ENCODE data around the gene TENM3.

Gene TENM3

GRCh38 chr4:182532441-182532840 is 289.2 kb downstream of the TENM3 start:
- DNase-seq, result no peak

DNA sequence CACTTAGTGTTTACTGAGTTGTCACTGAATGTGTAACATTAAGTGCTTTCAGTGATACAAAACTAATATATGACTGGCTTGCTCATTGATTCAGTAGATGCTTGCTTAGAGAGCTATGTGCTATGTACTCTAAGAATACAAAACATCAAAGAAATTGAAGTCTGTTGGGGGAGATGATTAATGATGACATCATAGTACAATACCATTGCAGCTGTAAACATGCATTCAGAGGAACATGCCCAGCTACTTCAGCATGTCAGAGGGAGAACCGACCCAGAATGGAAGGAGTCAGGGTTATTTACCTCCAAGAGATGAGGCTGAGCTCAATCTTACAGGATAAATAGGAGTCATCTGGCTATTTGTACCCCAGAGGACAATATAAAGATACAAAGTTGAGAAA is 290.8 kb downstream of the TENM3 start:
- no peak for DNase-seq

GRCh38 chr4:182536221-182536811 is 293.1 kb downstream of the TENM3 start:
- no peak for DNase-seq

- no peak for DNase-seq
These were observed 294.0 kb downstream of the TENM3 start for GRCh38 chr4:182537031-182537795.

DNA sequence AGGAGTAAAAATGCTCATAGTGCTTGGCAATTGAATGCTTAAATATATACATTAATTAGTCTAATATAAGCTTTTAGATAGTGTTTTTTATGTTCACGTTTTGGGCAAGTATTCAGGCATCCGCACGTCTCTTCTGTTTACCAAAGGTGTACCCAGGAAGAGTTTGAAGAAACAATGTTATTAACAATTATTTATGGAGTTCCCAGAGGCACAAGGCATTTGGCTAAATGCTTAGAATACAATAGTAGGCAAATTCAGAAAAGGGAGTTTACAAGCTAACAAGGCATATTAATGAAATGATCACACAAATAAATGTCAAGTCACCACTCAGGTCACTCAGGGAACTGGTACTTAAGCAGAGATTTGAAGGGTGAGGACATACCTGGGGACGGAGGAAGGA is 294.8 kb downstream of the TENM3 start:
- DNase-seq, result peak in 1 of 2 experiments; percentile 7

- no peak for DNase-seq
These were observed 297.3 kb downstream of the TENM3 start for GRCh38 chr4:182540496-182540895.

- no peak for DNase-seq
These were observed 304.2 kb downstream of the TENM3 start for GRCh38 chr4:182547435-182547834.

DNA sequence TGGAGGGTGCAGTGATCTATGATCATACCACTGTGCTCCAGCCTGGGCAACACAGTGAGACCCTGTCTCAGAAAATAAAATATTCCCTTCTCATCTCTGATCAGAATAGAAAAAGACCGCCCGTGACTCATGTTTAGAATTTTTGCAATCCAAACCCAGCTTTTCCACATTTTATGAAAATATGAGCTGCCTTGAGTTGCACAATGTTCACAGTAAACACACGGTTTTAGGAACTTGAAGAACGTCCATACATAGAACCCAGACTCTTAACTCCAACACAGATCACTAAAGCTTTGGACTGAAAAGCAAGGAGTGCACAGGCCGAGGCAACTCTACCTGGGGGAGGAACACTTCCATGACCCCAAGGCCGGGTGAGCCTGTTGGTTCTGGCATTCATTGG is 305.0 kb downstream of the TENM3 start:
- no peak for DNase-seq

DNA sequence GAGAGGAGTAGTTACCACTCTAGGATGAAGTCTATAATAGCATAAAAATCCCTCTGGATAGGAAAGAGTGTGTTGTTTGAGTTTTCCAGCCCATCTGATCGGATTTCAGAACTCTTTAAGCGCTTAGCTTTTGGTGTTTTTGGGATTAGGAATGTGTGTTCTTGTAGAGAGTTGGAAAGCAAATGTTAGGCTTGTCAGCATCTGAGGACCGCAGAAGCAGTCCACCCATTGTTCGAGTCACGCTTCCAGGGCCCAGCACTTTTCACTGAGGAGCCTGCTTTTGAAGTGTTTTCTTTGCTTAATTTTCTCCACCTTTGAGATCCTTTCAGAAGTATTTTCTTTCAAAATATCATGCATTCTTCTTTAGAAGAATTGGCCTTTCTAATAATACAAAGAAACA is 306.2 kb downstream of the TENM3 start:
- no peak for DNase-seq

- no peak for DNase-seq
These were observed 309.7 kb downstream of the TENM3 start for GRCh38 chr4:182552948-182553347.

DNA sequence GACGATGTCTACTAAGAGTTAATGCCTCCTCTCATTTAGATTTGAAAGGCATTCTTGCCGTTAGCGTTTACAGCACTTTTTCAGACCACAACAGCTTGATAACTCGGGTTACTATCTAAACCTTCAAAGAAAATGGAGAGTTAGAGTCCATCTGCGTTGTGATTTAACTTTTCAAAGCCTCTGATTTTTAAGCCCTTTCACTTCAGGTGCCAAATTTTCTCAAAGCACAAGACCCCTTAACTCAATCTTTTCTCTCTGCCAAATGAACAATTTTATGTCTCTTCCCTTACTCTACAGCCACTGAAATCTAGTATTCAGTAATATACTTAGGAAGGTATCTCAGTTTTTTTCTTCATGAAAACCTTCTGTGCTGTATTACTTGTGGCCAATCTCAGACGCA is 310.5 kb downstream of the TENM3 start:
- no peak for DNase-seq

DNA sequence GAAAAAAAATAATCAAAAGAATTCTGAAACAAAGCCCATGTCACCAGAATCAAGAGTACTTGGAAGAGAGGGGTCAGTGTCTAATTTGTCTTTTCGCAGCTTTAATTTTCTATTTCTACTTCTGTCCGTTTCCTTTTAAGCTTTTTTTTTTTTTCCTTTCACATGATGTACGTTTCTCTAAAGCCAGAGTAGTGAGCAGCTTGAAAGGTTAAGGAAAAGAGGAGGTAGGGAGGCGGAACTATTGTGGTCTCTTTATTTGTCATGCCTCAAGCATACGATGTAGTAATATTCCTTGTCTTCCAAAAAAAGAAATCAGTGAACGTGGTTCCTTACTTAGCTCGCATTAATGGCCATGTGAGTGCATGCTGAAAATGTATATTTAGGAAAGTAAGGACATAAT is 311.5 kb downstream of the TENM3 start:
- no peak for DNase-seq

DNA sequence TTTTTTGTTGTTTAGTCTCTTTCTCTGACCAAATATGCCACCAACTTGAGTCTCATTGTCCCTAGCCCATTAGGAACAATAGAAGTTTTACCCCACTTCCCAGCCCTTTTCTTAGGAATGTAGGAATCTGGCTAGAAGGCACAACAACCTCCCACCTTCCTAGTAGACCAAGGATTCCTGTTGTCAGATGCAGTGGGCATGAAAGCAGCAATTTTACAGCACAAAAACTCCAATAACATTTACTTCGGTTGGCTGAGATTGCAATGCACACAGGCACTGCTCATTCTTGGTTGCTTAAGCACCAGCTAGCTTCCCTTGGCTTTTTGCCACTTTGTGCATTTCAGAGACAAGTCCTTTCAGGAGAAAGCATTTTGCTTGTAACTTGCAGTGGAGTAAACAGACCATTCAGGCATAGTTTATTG is 312.8 kb downstream of the TENM3 start:
- no peak for DNase-seq

DNA sequence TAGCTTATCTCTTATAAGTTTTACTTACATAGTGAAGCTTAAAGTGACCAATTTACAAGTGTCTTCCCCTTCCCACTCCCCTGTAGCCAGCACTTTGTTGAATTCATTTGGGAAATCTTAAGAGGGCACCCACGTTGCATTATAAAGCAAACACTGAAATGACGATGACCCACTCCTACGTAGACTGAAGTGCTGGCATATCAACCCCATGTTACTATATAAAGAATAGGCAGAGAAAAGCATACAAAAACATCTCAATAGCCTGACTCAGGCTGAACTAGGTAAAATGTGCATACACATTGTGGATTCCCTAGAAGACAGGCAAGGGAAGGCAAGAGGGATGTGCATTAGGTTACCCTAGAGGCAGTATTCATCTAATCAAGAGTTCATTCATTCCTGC is 313.4 kb downstream of the TENM3 start:
- no peak for DNase-seq

DNA sequence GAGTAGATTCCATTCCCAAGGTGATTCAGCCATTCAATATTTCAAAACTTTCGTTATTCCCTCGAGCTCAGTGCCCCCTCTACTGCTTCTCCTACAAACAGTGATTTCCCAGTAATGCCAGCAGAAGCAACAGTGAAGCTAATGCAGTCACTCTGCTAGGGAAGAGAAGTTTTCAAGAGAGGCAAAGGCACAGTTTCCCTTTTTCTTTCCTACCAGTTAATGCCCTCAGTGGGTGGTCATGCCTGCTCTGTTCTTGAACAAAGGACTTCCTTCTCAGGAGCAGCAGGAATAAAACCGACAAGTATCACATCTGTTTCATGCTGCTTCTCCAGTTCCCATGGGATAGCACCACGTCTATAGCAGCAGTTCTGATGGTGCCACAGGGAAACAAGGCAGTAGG is 317.2 kb downstream of the TENM3 start:
- DNase-seq, result no peak

DNA sequence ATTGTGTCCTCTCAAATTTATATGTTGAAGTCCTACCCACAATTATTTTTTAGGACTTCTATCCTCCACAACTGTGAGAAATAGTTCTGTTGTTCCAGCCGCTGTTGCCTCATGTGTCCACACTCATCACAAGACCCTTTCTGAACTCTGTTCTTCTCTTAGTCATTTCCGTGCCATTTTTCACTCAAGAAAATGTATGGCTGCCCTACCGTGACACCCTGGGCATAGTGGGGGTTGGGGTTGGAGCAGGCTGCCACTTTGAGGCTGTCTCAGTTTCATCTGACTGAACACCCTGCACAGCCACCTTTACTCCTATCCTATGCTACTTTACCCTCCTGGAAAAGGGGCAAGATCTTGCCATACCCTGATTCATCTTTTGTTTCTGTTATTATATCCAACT is 319.1 kb downstream of the TENM3 start:
- no peak for DNase-seq

DNA sequence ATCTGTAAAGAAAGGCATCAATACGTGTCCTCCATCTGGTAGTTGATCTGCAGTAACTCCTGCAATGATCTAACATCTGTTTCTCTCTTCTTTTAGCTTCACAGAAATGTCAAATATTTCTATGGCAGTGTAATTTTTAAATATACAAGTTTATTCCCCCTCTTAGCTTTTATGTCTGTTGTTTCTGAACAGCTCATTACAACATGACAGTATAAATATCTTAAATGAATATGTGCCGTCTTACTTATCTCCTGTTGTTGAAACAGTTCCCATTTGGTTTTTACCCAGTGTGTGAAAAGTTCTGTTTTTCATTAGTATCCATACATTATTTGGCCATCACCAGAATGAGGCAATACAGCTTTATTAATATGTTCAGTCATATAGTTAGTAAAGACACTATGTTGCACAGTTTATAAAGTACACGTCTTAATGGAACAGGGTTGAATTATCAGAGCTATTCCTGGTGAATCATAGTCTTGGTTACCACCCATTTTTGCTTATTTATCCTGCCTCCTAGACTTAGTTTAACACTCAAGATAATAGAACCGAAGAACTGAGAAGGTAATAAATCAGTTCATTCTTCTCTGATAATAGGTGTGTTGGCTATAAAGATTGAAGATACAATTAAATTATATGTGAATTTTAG is 321.6 kb downstream of the TENM3 start:
- DNase-seq, result no peak

DNA sequence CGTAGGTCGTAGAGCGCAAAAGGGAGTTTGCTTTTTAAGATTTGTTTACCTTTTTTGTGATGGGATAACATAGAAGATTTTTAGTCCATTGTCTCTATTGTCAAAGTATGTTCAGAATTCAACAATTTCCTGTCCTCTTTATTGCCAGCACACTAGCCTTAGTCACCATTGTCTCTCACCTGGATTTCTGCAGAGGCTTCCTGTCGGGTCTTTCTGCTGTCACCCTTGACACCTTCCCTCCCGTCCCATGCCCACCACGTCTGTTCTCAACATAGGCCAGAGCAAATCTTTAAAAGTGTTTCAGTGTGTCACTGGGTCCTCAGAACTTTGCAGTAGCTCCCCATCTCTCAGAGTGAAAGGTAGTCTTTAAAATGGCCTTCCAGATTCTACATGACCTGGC is 323.9 kb downstream of the TENM3 start:
- DNase-seq, result no peak

DNA sequence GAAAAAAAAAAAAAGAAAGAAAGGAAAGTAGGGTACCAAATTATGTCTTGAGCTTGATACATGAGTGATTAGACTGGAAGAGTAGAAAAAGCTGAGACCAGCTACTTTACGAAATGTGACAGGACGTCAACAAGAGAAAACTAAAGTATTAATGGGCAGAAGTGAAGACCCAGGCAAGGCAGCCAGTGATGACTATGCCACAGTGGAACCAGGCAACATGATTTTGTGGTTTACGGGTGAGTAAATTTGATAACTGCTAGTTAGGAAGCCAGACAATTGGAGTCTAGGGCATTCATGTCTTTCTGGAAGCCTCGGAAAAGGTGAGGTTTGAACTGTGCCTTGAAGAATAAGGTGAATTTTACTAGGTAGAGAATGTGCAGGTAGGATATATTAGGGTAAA is 326.4 kb downstream of the TENM3 start:
- DNase-seq, result no peak

DNA sequence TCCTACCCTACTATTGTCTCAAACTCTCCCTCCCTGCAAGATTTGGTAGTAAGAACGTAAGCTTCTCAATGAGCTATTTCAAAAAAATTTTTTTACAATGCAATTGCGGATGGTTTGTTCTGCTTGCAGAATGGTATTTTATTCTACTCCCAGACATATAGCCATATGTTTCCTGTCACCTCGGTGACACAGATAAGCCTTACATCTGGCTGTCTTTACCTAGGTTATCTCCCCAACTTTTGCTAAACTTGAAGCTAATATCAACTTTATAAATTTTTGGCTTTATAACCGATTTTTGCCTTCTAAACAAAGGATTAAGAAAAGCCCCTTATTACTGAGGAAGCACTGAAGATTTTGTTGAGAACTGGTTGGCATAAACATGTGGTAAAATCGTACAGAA is 331.5 kb downstream of the TENM3 start:
- no peak for DNase-seq

GRCh38 chr4:182575225-182575624 is 332.0 kb downstream of the TENM3 start:
- DNase-seq, result no peak

GRCh38 chr4:182576601-182577289 is 333.5 kb downstream of the TENM3 start:
- DNase-seq, result peak; percentile 83 to 84

DNA sequence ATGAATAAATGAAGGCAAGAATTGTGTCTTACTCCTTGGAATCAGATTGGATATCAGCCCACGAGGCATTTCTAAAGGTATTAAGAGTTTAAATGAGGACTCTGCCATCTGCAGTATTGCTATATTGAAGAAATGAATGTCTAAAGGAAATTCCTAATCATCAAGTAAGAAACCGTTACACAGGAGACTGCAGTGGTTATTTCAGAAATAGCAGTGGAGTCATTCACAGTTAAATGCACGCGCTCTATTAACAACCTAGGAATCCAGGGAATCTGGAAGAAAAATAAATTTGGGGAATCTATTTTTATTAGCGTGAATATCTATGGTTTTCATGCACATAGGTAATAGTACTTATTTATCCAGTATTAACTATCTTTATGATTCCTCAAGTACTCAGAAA is 334.2 kb downstream of the TENM3 start:
- DNase-seq, result no peak

DNA sequence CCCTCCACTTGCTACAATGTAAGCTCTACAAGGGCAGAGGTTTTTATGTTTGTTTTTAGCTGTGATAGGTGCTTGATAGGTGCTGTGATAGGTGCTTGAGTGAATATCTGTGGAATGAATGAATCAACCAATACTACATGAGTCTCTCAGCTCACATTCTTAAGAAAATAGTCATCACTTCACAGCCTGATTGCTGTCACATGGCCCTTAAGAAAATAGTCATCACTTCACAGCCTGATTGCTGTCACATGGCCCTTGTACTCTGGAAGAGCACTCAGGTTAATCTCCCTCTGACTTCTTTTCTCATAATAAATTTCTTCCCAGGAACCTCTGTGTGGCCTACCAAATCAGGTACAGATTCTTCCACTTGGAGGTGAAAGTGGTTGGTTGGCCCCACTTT is 335.2 kb downstream of the TENM3 start:
- no peak for DNase-seq
